Measurements from ENCODE around the gene GOLPH3. TPM values are rescaled to one million over a fixed set of nuclear protein-coding genes. Genes with fewer than 3 reads are reported as not detected.
A peak's percentile ranks its signal among the peaks of the same experiment; 100 is the strongest.
"Not testable (repeated sequence)": the region's sequence is repeated elsewhere in the genome, so short reads cannot be mapped to it uniquely, and the experiment has no call there.

GOLPH3 gene
- polyA plus RNA-seq, 3 donors = 81.5 to 87.4 (median 81.7) TPM

DNA sequence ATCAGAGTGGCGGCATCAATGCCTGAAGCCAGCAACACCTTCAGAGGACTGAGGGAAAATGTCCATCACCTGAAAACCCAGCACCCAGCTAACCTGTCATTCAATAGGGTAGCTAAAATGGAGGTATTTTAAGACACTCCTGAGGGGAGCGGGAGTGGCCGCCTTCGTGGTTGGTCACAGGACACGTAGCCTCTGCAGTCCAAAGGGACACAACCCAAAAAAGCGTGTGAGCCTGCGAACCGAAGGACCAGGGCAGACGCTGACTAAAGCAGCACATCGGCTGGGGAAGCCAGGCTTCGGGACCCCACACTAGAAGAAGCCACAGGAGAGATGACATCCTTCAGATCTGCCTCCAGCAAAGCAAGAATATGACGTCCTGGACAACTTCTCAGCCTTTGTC is 70.6 kb downstream of the GOLPH3 start:
- no peak for DNase-seq

DNA sequence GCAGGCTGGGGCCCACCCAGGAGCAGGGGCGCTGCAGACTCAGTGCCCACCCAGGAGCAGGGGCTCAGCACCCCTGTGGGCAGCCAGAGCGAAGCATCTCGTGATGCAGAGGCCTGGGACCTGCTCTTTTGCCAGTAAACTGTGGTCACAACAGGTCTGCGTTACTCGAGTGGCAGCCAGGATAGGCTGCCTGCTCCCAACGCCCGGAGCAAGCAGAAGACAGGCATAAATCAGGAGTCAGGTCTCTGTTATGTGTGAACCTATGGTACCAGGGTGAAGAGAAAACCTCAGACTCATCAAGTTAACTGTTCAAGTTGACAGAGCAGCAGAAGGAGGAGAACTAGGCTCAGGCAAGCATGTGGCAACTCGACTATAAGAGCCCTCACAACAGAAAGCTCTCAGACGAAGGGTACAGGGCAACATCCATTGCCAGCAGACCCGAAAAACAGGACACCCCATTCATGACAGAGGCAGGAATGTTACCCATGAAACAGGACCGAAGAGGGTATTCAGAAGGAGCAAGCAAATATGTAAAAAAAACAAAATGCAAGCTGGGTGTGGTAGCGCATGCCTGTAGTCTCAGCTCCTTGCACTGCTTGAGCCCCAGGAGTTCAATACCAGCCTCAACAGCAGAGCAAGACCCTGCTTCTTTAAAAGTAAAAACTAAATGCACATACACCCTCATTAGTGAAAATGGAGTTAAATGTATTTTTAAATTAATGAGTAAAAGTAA is 71.7 kb downstream of the GOLPH3 start:
- DNase-seq = no peak

DNA sequence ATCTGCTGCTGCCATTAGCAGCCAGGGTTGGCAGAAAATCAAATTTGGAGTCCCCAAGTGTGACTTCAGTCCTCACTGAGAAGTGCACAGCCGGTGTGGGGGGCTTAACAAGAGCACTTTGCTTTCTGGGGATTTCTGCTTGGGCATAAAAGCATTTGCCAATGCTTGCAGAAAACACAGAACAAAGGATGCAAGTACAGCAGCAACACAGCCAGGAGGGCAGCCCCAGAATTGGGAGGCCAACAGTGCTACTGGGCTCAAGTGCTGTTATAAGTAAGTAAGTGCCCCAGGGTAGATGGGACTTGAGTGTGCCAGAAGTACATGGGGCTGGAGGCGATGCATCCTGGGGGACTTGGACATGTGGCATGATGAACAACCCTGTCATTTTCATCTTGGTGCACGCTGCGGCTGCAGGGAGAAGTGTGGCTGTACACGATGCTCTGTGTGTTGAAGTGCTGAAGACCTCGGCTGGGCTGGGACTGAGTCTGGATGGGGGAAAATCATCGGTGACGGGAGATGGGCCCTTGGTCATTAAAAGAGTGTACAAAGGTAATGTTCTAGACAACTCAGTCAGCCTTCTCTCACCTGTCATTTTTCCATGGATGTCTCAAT is 73.3 kb downstream of the GOLPH3 start:
- DNase-seq = no peak

DNA sequence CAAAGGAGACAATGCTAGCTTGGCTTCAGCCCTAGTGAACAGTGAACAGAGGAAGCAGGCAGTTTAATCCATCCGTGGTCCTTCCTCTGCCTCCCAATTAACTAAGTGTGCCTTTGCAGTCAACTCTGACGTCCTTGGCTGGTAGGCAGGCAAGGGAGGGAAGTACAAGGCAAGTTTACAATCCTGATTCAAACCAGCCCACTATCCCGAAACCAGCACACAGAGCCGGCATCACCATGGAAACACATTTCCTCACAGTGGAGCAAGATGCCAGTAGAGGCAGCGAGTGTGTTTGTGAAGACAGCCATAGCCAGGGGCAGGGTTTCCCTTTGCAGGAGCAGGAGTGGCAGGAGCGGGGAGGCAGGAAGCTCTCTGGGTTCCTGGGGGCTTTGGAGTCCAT is 73.9 kb downstream of the GOLPH3 start:
- DNase-seq = peak; percentile 4

DNA sequence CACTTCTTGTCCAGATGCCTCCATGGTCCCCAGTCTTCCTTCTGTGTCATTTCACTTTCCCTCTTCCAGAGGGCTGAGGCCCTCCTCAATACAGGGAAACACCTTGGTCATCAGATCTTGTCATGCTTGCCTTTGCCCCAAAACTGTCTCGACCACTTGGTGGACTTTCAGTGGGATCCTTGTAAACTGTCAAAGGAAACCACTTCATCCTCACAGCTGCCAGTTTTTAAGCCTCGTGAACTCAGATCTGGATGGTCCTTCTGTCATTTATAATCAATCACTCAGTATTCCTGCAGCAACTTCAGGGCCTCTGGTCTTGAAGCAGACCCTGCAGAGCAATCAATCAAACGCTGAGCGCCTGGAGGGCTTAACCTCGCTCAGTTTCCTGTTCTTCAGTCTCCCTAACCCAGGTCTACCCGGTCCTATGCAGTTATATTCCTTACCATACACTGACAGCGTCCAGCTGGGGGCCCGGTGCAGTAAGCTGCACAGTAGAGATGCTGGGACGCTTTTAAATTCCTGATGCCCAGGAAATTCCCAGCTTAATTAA is 74.6 kb downstream of the GOLPH3 start:
- DNase-seq = no peak

DNA sequence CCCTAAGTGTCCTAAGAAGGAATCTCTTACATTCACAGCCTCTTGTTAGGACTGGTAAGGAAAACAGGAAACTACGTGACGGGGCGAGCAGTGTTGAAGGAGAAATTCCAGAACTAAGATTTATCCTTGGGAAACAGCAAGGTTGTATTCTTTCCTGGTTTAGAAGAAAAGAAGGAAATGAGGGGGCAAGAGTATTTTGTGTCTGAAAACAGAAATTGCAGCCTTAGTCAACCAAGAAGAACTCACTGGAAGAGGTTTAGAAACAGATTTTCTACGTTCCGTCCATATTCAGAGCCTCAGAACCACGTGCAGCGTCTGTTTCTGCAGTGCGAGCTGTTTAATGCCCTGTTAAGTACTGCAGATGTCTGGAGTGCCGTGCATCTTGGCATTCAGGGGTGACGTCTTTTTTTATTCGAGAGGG is 75.2 kb downstream of the GOLPH3 start:
- DNase-seq = peak; percentile 24

DNA sequence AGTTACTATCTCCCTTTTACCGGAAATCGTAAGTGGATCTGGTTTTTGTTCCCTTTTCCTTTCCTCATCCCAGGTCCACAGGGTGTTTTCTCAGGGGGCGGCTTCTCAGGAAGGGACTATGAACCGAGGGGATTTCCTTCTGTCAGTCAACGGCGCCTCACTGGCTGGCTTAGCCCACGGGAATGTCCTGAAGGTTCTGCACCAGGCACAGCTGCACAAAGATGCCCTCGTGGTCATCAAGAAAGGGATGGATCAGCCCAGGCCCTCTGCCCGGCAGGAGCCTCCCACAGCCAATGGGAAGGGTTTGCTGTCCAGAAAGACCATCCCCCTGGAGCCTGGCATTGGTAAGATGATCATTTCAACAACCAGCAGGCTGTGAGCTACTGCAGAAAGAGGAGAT is 75.8 kb downstream of the GOLPH3 start:
- DNase-seq = peak; percentile 23

DNA sequence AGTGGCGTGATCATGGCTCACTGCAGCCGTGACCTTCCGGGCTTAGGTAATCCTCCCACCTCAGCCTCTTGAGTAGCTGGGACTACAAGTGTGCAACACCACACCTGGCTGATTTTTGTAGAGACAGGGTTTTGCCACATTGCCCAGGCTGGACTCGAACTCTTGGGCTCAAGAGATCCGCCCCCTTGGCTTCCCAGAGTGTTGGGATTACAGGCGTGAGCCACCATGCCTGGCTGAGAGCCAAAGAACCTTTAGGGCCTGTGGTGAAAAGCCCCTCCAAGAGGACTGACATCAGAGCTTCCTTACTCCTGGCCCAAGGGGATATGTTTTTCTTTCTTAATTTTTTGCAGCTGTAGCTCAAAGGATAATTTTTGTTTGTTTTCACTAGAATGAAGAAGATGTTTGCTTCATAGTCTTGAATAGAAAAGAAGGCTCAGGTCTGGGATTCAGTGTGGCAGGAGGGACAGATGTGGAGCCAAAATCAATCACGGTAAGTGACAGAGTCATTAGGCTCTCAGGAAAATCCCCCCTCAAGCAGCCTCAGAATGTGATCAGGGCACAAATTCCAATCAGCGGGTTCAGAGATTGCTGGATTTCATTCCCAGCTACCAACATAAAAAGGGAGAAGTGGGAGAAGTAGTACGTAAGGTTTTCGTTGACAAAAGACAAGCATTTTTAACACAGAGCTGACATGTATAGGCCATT is 77.1 kb downstream of the GOLPH3 start:
- no peak for DNase-seq

DNA sequence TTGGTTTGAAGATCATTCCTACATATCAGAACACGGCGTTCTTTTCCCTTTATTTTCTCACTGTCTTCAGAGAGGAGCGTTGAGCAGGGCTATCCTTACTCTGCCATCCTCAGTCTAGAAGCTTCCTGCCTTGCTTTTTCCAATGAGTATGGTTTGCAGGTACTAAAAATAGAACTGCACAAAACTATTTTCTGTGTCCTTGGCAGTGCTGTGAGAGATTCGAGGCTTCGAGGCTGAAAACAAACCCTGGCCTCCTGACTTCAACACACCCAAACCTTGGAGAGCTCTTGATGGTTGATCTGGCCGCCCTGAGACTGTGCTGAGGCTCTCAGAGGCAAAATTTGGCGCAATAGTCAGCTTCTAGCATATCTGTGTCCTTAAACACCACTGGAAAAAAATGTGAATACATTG is 78.9 kb downstream of the GOLPH3 start:
- no peak for DNase-seq

DNA sequence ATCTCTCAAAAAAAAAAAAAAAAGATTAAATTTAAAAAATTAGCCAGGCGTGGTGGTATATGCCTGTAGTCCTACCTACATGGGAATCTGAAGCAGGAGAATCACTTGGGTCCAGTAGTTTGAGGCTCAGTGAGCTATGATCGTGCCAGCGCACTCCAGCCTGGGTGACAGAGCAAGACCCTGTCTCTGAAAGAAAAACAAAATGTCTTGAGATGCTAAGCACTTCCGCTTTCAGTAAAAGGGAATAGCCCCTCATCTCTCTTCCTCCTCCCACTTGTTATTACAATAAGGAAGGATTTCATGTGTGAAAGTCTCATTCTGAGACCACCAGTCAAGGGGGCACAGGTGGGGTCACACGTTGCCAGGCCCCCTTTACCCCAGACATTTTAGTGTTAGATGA is 79.4 kb downstream of the GOLPH3 start:
- no peak for DNase-seq

DNA sequence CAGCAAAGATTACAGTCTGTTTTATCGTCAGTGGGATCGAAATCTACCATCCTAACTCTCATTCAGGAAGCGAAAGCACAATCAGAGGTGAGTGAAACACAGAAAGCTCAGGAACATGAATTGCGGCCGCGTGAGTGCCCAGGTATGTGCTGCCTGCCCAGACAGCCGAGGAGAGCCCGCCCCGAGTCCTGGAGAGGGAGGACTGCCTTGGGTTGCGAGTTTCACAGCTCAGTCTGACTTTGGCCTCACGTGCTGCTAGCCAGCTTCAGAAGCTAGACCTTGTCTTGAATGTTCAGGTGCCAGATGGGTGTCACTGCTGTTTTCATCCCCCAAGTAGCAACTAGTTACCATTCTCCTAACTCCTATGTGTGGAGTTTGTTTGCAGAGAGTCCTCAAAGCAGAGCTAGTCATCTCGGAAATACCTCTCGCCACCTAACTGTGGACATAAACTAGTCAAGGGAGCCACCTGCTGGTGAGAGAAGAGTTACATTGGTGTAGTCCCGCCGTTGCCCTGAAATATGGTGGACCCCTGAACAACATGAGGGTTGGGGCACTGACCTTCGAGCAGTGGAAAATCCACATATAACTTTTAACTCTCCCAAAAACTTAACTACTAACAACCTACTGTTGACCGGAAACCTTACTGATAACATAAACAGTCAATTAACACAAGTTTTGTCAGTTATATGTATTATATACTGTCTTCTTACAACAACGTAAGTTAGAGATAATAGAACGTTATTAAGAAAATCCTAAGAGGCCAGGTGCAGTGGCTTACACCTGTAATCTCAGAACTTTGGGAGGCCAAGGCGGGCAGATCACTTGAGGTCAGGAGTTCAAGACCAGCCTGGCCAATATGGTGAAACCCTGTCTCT is 80.9 kb downstream of the GOLPH3 start:
- DNase-seq = peak; percentile 75

DNA sequence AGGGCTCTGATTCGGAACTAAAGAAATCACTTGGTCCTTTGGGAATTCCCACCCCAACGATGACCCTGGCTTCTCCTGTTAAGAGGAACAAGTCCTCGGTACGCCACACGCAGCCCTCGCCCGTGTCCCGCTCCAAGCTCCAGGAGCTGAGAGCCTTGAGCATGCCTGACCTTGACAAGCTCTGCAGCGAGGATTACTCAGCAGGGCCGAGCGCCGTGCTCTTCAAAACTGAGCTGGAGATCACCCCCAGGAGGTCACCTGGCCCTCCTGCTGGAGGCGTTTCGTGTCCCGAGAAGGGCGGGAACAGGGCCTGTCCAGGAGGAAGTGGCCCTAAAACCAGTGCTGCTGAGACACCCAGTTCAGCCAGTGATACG is 83.4 kb downstream of the GOLPH3 start:
- DNase-seq = no peak

DNA sequence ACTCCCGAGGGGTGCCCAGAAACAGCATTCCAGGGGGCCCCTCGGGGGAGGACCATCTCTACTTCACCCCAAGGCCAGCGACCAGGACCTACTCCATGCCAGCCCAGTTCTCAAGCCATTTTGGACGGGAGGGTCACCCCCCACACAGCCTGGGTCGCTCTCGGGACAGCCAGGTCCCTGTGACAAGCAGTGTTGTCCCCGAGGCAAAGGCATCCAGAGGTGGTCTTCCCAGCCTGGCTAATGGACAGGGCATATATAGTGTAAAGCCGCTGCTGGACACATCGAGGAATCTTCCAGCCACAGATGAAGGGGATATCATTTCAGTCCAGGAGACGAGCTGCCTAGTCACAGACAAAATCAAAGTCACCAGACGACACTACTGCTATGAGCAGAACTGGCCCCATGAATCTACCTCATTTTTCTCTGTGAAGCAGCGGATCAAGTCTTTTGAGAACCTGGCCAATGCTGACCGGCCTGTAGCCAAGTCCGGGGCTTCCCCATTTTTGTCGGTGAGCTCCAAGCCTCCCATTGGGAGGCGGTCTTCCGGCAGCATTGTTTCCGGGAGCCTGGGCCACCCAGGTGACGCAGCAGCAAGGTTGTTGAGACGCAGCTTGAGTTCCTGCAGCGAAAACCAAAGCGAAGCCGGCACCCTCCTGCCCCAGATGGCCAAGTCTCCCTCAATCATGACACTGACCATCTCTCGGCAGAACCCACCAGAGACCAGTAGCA is 83.9 kb downstream of the GOLPH3 start:
- no peak for DNase-seq

DNA sequence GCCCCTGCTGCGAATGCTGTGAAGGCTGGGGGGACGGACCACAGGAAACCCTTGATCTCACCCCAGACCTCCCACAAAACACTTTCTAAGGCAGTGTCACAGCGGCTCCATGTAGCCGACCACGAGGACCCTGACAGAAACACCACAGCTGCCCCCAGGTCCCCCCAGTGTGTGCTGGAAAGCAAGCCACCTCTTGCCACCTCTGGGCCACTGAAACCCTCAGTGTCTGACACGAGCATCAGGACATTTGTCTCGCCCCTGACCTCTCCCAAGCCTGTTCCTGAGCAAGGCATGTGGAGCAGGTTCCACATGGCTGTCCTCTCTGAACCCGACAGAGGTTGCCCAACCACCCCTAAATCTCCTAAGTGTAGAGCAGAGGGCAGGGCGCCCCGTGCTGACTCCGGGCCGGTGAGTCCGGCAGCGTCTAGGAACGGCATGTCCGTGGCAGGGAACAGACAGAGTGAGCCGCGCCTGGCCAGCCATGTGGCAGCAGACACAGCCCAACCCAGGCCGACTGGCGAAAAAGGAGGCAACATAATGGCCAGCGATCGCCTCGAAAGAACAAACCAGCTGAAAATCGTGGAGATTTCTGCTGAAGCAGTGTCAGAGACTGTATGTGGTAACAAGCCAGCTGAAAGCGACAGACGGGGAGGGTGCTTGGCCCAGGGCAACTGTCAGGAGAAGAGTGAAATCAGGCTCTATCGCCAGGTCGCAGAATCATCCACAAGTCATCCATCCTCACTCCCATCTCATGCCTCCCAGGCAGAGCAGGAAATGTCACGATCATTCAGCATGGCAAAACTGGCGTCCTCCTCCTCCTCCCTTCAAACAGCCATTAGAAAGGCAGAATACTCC is 84.7 kb downstream of the GOLPH3 start:
- DNase-seq = no peak

DNA sequence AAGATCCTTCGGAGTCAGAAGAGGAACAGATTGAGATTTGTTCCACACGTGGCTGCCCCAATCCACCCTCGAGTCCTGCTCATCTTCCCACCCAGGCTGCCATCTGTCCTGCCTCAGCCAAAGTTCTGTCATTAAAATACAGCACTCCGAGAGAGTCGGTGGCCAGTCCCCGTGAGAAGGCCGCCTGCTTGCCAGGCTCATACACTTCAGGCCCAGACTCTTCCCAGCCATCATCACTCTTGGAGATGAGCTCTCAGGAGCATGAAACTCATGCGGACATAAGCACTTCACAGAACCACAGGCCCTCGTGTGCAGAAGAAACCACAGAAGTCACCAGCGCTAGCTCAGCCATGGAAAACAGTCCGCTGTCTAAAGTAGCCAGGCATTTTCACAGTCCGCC is 85.9 kb downstream of the GOLPH3 start:
- no peak for DNase-seq

DNA sequence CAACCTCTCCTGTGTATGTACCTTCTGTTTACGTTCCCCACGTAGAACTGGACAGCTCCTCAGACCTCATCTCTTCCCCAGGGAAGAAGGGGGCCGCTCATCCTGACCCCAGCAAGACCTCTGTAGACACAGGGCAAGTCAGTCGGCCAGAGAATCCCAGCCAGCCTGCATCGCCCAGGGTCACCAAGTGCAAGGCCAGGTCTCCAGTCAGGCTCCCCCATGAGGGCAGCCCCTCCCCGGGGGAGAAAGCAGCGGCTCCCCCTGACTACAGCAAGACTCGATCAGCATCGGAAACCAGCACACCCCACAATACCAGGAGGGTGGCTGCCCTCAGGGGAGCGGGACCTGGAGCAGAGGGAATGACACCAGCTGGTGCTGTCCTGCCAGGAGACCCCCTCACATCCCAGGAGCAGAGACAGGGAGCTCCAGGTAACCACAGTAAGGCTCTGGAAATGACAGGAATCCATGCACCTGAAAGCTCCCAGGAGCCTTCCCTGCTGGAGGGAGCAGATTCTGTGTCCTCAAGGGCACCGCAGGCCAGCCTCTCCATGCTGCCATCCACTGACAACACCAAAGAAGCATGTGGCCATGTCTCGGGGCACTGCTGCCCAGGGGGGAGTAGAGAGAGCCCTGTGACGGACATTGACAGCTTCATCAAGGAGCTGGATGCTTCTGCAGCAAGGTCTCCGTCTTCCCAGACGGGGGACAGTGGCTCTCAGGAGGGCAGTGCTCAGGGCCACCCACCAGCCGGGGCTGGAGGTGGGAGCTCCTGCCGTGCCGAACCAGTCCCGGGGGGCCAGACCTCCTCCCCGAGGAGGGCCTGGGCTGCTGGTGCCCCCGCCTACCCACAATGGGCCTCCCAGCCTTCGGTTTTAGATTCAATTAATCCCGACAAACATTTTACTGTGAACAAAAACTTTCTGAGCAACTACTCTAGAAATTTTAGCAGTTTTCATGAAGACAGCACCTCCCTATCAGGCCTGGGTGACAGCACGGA is 86.7 kb downstream of the GOLPH3 start:
- no peak for DNase-seq

DNA sequence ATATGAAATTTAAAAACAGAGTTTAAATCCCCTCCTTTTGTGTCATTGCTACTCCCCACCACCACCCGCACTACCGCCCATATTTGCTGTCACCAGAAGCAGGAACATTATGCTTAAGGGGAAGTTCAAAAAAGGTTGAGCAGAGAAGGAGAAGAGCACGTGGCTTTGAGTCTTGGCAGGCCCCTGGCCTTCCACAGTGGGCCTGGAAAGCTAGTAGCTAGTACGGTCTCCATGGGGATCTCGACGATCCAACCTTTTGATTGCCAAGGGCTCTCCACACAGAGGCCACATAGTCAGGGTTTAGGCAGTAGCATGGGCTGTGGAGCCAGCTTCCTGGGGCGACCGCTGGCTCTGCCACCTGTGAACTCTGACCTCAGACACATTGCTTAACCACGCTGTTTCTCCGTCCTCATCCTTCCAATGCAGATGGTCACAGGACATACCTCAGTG is 90.1 kb downstream of the GOLPH3 start:
- no peak for DNase-seq

DNA sequence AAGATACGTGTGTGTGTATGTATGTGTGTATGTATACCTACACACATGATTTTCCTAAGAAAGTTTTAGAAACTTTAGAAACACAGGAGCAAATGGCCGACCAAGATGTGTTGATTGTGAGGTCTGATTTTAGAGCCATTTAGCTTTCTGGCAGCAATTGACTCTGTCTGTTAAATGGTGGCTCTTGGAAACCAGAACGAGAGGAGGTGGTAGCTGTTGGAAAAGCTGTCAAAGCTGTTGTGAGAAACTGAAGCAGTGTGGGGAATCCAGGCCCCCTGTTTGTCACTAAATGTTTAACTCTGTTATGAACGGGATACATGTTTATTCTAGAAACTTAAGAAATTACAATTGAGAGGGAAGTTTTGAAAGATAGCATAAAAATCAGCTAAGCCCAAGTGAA is 91.4 kb downstream of the GOLPH3 start:
- no peak for DNase-seq

DNA sequence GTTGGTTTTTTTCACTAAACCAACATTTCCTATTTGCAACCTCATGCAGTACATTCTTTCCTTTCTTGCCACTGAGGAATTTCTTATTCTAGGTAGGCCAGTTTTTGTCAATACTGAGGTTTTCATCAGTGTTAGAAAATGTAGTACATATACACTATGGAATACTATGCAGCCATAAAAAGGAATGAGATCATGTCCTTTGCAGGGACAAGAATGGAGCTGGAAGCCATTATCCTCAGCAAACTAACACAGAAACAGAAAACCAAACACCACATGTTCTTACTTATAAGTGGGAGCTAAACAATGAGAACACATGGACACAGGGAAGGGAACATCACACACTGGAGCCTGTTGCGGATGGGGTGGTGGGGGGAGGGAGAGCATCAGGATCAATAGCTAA is 93.6 kb downstream of the GOLPH3 start:
- DNase-seq = not testable (repeated sequence)
